AG09309 (cell line): ENCODE measurements around the gene BCAR1.
"Not testable (repeated sequence)": the region's sequence is repeated elsewhere in the genome, so short reads cannot be mapped to it uniquely, and the experiment has no call there.

ENCODE experiments used
- DNase-seq: peaks from one replicate; pipeline ENCODE4 v3.0.0-alpha.2; 2010; ENCODE audit warnings: low read depth
- H3K4me3 ChIP-seq: 2 replicates; pipeline ENCODE4 v1.5.1; 2011; ENCODE audit warnings: mild to moderate bottlenecking, low read depth, low read length, moderate library complexity; ENCODE audit not compliant: control insufficient read depth
- TF ChIP-seq, protein P1 (sequence below): IDR thresholded peaks from 2 replicates; pipeline ENCODE4 v1.5.1; 2011; ENCODE audit warnings: mild to moderate bottlenecking, low read depth, low read length, inconsistent platforms; ENCODE audit not compliant: insufficient read depth, control insufficient read depth; ENCODE audit errors: missing control alignments

Gene BCAR1

DNA sequence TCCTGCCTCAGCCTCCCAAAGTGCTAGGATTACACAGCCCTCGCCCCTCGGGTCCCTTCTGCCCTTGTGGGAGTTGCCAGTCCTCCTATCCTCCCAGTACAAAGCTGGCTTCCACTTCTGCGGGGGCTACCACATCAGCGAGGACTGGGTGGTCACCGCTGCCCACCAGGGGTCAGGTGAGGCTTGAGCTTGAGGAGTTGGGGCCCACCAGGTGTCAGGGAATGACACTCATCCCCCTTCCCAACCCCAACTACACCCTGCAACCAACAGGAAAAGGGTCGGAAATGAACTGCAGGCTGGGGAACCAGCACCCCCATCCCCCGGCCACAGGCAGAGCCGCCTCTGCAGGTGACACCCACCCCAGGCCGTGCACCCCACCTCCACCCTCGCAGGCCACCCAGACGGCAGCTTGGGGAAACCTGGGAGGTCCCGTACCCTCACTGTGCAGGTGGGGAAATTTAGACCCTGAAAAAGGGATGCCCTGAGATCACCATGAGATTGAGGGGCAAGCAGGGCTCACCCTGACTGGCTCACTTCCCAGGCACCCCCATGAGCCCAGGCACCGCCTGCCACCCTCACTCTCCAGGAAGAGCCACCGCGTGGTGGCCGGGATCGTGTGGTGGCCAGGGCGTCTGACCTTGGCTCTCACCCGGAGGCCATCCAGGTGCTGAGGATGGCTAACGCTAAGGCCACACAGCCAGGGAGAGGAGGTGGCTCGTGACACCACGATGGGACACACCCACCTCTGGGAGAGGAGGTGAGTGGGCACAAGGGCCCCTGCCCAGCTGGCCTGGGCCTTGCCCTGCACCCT is 24.7 kb downstream of the BCAR1 start:
- no peak overlapping the region for H3K4me3 ChIP-seq
- no peak for DNase-seq
- TF ChIP-seq, protein P1, sequence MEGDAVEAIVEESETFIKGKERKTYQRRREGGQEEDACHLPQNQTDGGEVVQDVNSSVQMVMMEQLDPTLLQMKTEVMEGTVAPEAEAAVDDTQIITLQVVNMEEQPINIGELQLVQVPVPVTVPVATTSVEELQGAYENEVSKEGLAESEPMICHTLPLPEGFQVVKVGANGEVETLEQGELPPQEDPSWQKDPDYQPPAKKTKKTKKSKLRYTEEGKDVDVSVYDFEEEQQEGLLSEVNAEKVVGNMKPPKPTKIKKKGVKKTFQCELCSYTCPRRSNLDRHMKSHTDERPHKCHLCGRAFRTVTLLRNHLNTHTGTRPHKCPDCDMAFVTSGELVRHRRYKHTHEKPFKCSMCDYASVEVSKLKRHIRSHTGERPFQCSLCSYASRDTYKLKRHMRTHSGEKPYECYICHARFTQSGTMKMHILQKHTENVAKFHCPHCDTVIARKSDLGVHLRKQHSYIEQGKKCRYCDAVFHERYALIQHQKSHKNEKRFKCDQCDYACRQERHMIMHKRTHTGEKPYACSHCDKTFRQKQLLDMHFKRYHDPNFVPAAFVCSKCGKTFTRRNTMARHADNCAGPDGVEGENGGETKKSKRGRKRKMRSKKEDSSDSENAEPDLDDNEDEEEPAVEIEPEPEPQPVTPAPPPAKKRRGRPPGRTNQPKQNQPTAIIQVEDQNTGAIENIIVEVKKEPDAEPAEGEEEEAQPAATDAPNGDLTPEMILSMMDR, result no peak

DNA sequence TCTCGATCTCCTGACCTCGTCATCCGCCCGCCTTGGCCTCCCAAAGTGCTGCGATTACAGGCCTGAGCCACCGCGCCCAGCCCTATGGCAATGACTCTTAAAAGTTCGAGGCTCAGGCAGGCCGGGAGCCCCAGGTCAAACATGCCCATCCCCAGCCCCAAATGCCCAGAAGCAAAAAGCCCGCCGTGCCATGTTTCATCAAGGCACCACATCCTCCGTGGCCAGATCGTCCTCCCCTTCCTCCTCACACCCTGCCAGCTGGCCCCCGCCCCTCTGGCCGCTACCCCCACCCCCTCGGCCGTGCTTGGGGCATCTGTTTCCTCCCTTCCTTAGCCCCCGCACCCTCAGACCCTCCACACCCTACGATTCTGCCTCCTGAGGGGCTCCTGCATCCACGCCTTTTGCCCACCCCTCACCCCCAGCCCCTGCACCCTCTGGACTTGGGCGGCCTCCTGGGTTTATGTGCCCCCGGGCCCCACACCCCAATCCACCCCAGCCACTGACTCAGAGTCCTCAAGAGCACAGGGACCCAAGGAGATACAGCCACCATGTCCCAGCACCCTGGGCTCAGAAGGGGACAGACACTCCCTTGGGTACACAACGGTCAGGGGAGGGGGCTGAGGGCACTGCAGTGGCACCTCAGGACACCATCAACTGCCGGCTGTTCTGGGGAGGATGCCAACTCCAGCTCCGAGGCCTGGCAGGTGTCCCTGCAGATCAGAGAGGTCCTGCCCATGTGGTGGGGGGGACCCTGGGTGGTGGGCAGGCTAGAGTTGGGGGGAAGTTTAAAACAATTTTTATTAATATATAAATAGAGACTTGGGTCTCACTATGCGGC is 25.5 kb downstream of the BCAR1 start:
- TF ChIP-seq, protein P1, result no peak
- H3K4me3 ChIP-seq, result no peak overlapping the region
- DNase-seq, result no peak

DNA sequence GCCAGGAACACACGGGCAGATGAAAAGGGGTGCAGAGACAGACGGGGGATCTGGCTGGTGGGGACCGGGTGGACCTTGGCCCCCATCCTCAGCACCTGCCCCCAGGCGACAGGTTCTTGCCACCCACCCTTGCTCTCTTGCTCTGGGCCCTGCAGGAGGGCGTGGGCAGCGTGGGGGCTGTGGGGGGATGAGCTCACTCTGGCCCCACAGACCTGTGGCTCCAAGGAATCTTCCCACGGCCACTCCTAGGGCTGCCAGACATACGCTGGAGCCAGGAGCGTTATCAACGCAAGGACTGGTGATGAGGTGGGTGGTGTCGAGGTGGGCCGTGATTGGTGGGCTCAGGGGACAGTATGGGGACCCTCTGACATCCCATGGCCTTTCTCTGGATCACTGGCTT is 26.3 kb downstream of the BCAR1 start:
- TF ChIP-seq, protein P1, result no peak

DNA sequence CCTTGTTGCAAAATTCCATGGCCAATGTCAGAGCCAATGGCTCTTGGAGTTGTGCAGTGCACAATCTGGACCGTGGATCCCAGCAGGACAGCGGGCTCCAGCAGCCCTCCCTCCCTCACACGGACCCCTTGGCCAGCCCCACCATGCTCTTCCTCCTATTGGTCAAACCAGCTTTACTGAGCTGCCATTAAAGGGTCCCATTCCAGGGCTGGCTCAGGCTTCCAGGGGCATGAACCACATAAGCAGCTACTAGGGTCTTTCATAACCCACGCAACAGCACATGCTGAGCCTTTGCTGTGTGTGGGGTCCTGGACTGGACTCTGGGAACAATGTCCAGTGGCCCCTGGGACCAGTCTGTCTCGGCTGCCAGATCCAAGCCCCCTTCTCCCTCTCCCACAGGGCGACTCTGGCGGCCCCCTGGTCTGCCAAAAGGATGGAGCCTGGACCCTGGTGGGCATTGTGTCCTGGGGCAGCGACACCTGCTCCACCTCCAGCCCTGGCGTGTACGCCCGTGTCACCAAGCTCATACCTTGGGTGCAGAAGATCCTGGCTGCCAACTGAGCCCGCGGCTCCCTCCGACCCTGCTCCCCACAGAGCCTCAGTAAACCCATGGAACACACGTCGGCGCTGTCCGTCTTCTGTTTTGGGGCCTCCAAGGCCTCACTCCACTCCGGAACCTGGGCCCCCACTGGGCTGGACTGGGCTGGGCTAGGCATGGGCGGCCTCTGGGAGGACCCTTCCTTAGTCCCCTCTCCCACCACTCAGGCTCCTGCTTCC is 26.9 kb downstream of the BCAR1 start:
- DNase-seq, result no peak
- TF ChIP-seq, protein P1, result no peak
- H3K4me3 ChIP-seq, result no peak overlapping the region

More for the DNA sequence above, 26.3 kb downstream of the BCAR1 start:
- H3K4me3 ChIP-seq, result no peak overlapping the region
- no peak for DNase-seq

DNA sequence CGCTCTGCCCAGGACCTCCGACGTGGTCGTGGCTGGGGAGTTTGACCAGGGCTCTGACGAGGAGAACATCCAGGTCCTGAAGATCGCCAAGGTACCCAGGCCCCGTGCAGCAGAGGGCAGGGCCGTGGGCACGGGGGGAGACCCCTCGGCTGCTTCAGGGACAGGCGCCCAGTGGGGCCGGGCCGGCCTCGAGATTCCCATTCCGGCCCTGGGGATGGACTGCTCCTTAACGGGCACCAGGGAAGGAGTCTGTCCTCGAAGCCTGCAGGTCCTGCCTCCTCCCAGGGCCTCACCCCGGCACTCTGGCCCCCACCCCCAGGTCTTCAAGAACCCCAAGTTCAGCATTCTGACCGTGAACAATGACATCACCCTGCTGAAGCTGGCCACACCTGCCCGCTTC is 28.3 kb downstream of the BCAR1 start:
- H3K4me3 ChIP-seq, result not testable (repeated sequence)

DNA sequence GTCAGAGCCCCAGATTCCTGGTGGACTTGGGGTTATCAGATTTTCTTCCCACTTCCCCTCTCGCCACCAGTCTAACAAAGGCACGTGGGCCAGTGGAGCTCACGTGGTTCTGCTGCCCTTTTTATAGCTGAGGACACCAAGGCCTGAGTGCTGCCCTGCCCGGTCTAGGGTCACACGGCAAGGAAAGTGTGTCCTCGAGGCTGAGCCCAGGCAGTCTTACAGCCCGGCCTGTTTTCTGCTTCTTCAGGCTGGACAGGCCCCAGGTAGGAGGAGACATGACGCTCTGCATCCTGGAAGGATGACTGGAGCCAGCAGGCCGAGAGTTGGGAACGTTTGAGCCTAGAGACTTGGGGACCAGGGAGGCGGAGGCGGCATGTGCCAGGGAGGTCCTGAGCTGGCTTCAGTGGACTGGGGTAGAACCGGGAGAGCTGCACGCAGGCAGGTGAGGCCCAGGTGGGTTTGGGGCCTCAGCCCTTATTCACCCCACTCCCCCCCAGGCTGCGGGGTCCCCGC is 29.1 kb downstream of the BCAR1 start:
- H3K4me3 ChIP-seq, result no peak overlapping the region
- TF ChIP-seq, protein P1, result no peak
- no peak for DNase-seq

More for the DNA sequence above, 28.3 kb downstream of the BCAR1 start:
- not testable (repeated sequence) for DNase-seq
